ENCODE data around the gene SLCO2B1. TPM values are rescaled to one million over a fixed set of nuclear protein-coding genes. Genes with fewer than 3 reads are reported as not detected.

The SLCO2B1 gene
- total and polyA plus RNA-seq, 4 donors = 52.7 to 184 (median 135) TPM

GRCh38 chr11:75144716-75145014, 6.2 kb upstream of the SLCO2B1 start:
- Histone ChIP-seq H3K4me1 (ENCODE audit: control insufficient read depth in 4 of 4, insufficient read depth in 4 of 4, low read length in 3 of 4) (peaks cover 0 to 14% (median 1%) of the 10 kb centered on the region in 4 donors), H3K9me3 (ENCODE audit: control insufficient read depth in 4 of 4, low read length in 3 of 4) (no peaks in the 10 kb centered on the region), H3K4me3 (ENCODE audit: low read depth in 1 of 3, low read length in 3 of 3) (no peak overlapping the region), H3K9ac (ENCODE audit: low read depth in 1 of 2, low read length in 2 of 2) (no peak overlapping the region), H3K27ac (ENCODE audit: low read depth in 1 of 2, low read length in 2 of 2) (no peak overlapping the region), H3K27me3 (ENCODE audit: control insufficient read depth in 4 of 4, insufficient read depth in 4 of 4, low read length in 3 of 4) (no peaks in the 10 kb centered on the region), H3K36me3 (ENCODE audit: control insufficient read depth in 4 of 4, insufficient read depth in 3 of 4, low read depth in 1 of 4, low read length in 3 of 4) (no peaks in the 10 kb centered on the region)
- no peak for DNase-seq (ENCODE audit: low spot score)
- 40% methylated on average over 3 of the region's 3 CpGs for WGBS
- TF ChIP-seq FOXA2 (IDR thresholded peaks at IDR 0.05) = no peak
- TF ChIP-seq, protein P1, sequence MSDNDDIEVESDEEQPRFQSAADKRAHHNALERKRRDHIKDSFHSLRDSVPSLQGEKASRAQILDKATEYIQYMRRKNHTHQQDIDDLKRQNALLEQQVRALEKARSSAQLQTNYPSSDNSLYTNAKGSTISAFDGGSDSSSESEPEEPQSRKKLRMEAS (IDR thresholded peaks at IDR 0.05) = no peak
- TF ChIP-seq, protein P2, sequence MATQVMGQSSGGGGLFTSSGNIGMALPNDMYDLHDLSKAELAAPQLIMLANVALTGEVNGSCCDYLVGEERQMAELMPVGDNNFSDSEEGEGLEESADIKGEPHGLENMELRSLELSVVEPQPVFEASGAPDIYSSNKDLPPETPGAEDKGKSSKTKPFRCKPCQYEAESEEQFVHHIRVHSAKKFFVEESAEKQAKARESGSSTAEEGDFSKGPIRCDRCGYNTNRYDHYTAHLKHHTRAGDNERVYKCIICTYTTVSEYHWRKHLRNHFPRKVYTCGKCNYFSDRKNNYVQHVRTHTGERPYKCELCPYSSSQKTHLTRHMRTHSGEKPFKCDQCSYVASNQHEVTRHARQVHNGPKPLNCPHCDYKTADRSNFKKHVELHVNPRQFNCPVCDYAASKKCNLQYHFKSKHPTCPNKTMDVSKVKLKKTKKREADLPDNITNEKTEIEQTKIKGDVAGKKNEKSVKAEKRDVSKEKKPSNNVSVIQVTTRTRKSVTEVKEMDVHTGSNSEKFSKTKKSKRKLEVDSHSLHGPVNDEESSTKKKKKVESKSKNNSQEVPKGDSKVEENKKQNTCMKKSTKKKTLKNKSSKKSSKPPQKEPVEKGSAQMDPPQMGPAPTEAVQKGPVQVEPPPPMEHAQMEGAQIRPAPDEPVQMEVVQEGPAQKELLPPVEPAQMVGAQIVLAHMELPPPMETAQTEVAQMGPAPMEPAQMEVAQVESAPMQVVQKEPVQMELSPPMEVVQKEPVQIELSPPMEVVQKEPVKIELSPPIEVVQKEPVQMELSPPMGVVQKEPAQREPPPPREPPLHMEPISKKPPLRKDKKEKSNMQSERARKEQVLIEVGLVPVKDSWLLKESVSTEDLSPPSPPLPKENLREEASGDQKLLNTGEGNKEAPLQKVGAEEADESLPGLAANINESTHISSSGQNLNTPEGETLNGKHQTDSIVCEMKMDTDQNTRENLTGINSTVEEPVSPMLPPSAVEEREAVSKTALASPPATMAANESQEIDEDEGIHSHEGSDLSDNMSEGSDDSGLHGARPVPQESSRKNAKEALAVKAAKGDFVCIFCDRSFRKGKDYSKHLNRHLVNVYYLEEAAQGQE (IDR thresholded peaks at IDR 0.05) = no peak
- TF ChIP-seq RXRA (IDR thresholded peaks at IDR 0.05) = no peak
- no peak for TF ChIP-seq TAF1 (conservative IDR thresholded peaks at IDR 0.05)
- TF ChIP-seq EGR1 (IDR thresholded peaks at IDR 0.05; ENCODE audit: low read depth in 2 of 2) = no peak
- no peak for TF ChIP-seq FOXA1 (IDR thresholded peaks at IDR 0.05)
- TF ChIP-seq, protein P3, sequence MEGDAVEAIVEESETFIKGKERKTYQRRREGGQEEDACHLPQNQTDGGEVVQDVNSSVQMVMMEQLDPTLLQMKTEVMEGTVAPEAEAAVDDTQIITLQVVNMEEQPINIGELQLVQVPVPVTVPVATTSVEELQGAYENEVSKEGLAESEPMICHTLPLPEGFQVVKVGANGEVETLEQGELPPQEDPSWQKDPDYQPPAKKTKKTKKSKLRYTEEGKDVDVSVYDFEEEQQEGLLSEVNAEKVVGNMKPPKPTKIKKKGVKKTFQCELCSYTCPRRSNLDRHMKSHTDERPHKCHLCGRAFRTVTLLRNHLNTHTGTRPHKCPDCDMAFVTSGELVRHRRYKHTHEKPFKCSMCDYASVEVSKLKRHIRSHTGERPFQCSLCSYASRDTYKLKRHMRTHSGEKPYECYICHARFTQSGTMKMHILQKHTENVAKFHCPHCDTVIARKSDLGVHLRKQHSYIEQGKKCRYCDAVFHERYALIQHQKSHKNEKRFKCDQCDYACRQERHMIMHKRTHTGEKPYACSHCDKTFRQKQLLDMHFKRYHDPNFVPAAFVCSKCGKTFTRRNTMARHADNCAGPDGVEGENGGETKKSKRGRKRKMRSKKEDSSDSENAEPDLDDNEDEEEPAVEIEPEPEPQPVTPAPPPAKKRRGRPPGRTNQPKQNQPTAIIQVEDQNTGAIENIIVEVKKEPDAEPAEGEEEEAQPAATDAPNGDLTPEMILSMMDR (IDR thresholded peaks at IDR 0.05; ENCODE audit: low read depth, low read length, missing input control) = no peak
- TF ChIP-seq, protein P4, sequence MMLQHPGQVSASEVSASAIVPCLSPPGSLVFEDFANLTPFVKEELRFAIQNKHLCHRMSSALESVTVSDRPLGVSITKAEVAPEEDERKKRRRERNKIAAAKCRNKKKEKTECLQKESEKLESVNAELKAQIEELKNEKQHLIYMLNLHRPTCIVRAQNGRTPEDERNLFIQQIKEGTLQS (IDR thresholded peaks at IDR 0.05) = no peak
- TF ChIP-seq HNF4A (conservative IDR thresholded peaks at IDR 0.05) = no peak
- TF ChIP-seq, protein P5, sequence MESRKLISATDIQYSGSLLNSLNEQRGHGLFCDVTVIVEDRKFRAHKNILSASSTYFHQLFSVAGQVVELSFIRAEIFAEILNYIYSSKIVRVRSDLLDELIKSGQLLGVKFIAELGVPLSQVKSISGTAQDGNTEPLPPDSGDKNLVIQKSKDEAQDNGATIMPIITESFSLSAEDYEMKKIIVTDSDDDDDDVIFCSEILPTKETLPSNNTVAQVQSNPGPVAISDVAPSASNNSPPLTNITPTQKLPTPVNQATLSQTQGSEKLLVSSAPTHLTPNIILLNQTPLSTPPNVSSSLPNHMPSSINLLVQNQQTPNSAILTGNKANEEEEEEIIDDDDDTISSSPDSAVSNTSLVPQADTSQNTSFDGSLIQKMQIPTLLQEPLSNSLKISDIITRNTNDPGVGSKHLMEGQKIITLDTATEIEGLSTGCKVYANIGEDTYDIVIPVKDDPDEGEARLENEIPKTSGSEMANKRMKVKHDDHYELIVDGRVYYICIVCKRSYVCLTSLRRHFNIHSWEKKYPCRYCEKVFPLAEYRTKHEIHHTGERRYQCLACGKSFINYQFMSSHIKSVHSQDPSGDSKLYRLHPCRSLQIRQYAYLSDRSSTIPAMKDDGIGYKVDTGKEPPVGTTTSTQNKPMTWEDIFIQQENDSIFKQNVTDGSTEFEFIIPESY (IDR thresholded peaks at IDR 0.05) = no peak
- TF ChIP-seq GABPA (IDR thresholded peaks at IDR 0.05 in 1 of 2, conservative IDR thresholded peaks at IDR 0.05 in 1 of 2) = no peak
- TF ChIP-seq SP1 (IDR thresholded peaks at IDR 0.05) = no peak
- no peak for TF ChIP-seq RAD21 (IDR thresholded peaks at IDR 0.05)
- TF ChIP-seq NR2F2 (IDR thresholded peaks at IDR 0.05) = no peak
- no peak for TF ChIP-seq YY1 (IDR thresholded peaks at IDR 0.05)
- TF ChIP-seq HNF4G (IDR thresholded peaks at IDR 0.05) = no peak
- no peak for TF ChIP-seq JUND (IDR thresholded peaks at IDR 0.05)

Data from liver (tissue), 9 donors.